Ectodermal cell (in vitro differentiated cells): ENCODE data around the gene FYN.

Experiments used
- H3K27ac ChIP-seq: 2 replicates; pipeline ENCODE4 v1.7.0; 2013; ENCODE audit warnings: mild to moderate bottlenecking, low read depth, low read length; ENCODE audit not compliant: insufficient read depth, poor library complexity, severe bottlenecking
- H3K27me3 ChIP-seq: 2 replicates; pipeline ENCODE4 v1.7.0; 2013; ENCODE audit warnings: mild to moderate bottlenecking, low read length; ENCODE audit not compliant: insufficient read depth, control insufficient read depth, poor library complexity, severe bottlenecking
- H3K36me3 ChIP-seq: one replicate; pipeline ENCODE4 v1.7.0; 2013; ENCODE audit warnings: low read length; ENCODE audit not compliant: control insufficient read depth, insufficient read depth
- H3K4me1 ChIP-seq: one replicate; pipeline ENCODE4 v1.7.0; 2013; ENCODE audit warnings: low read length; ENCODE audit not compliant: control insufficient read depth, insufficient read depth
- H3K4me3 ChIP-seq: 2 replicates; pipeline ENCODE4 v1.7.0; 2013; ENCODE audit warnings: low read depth, low read length, control low read depth; ENCODE audit not compliant: insufficient read depth
- H3K9me3 ChIP-seq: 2 replicates; pipeline ENCODE4 v1.7.0; 2013; ENCODE audit warnings: mild to moderate bottlenecking, low read length, moderate library complexity; ENCODE audit not compliant: control insufficient read depth
- WGBS, 2 experiments: methylation state at CpG; one replicate each; pipeline ENCODE4 v1.1.7; 2013; ENCODE audit warnings: missing lambda C conversion rate in 2 of 2; 5-methylcytosine and 5-hydroxymethylcytosine counted together

The FYN gene

DNA sequence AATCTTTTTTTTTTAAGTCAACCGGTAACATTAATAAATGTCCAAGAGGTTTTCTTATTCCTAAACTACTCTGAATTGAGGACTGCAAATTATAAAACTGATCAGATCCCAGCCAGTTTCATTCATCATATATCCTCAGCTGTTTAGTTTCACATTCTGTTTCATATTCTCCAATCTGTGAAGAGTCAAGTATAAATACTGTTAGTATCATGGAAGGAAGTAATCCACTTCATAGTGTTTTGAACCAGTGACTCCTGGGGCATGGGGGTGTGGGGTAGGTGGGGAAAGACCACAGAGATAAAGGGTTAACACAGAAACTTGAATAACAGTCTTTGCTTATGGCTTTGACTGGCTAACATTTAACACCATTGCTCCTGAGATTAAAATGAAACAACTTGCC, 69.9 kb downstream of the FYN start:
- no peak overlapping the region for H3K4me3 ChIP-seq
- WGBS, 2 experiments, result 100% methylated on average over 1 of the region's 1 CpG
- no peaks in the 10 kb centered on the region for H3K36me3 ChIP-seq
- H3K27ac ChIP-seq, result no peak overlapping the region
- no peaks in the 10 kb centered on the region for H3K9me3 ChIP-seq
- H3K27me3 ChIP-seq, result no peaks in the 10 kb centered on the region
- H3K4me1 ChIP-seq, result peaks cover 19% of the 10 kb centered on the region

- H3K36me3 ChIP-seq, result no peaks in the 10 kb centered on the region
- H3K9me3 ChIP-seq, result no peaks in the 10 kb centered on the region
- H3K27ac ChIP-seq, result no peak overlapping the region
- 92 to 94% methylated on average over 1 of the region's 2 CpGs for WGBS, 2 experiments
- peaks cover 16% of the 10 kb centered on the region for H3K4me1 ChIP-seq
- no peak overlapping the region for H3K4me3 ChIP-seq
- H3K27me3 ChIP-seq, result no peaks in the 10 kb centered on the region
Measured at GRCh38 chr6:111802720-111803330, 70.4 kb downstream of the FYN start.

DNA sequence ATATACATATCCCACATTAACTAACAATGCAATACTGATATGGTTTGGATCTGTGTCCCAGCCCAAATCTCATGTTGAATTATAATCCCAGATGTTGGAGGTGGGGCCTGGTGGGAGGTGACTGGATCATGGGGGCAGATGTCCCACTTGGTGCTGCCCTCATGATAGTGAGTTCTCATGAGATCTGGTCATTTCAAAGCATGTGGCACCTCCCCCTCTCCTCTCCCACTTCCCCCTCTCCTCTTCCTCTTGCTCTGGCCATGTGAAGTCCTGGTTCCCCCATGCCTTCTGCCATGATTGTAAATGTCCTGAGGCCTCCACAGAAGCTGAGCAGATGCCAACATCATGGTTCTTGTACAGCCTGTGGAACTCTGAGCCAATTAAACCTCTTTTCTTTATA, 71.2 kb downstream of the FYN start:
- Histone ChIP-seq H3K27ac (no peak overlapping the region), H3K9me3 (no peaks in the 10 kb centered on the region), H3K4me3 (no peak overlapping the region), H3K4me1 (peaks cover 16% of the 10 kb centered on the region), H3K36me3 (no peaks in the 10 kb centered on the region), H3K27me3 (no peaks in the 10 kb centered on the region)

DNA sequence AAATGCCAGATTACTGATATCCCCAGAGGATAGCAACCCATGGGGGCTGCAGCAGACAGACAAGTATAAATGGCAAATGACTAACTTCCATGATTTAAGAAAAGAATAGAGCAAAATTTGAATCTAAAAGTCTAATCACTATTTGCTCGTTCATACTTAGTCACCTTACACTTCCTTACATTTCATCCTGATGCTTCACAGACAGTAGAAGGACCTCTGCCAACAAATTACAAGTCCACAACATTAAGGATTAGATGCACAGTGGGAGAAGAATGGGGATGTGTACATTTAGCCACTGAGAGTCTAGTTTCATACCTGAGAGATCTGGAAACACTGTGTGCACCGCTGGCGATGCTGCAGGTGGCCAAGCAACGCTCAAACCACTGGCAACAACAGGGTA, 72.4 kb downstream of the FYN start:
- H3K36me3 ChIP-seq, result no peaks in the 10 kb centered on the region
- 95 to 97% methylated on average over 4 of the region's 4 CpGs for WGBS, 2 experiments
- no peaks in the 10 kb centered on the region for H3K27me3 ChIP-seq
- H3K9me3 ChIP-seq, result no peaks in the 10 kb centered on the region
- H3K4me1 ChIP-seq, result peaks cover 9% of the 10 kb centered on the region
- no peak overlapping the region for H3K27ac ChIP-seq
- H3K4me3 ChIP-seq, result no peak overlapping the region

- Histone ChIP-seq H3K27ac (no peak overlapping the region), H3K4me1 (peaks cover 9% of the 10 kb centered on the region), H3K4me3 (no peak overlapping the region), H3K36me3 (no peaks in the 10 kb centered on the region), H3K9me3 (no peaks in the 10 kb centered on the region), H3K27me3 (no peaks in the 10 kb centered on the region)
- WGBS, 2 experiments, result 67 to 68% methylated on average over 11 of the region's 11 CpGs
Measured at GRCh38 chr6:111800259-111800765, 72.9 kb downstream of the FYN start.

DNA sequence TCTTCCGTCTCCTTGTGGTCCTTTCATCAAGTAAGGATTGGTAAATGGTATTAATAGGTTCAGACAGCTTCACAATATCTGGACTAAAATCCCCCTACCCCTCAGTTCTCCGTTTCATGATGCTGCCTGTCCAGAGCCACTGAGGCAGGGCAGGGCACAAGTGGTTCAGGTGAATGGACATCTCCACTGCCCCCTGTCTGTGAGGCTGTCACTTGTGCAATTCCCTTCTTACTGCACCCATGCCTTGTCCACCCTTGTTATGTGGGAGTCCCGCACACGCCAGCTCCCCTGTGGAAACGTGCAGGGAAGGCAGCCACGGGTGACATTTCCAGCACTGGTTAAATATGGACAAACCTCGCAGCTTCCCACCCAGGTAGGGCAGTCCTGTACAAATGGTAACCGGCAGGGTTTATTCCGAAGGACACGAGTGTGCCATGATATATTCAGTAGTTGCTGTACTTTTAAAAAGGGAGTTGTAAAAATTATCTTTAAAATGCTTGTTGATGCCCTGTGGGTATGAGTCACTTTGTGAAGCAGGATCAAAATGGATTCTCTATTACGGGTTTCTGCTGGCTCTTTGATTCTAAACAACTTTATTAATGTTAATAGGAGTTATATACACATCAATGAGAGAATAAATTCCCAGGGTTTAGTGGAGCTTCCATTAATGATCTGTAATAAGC, 73.5 kb downstream of the FYN start:
- Histone ChIP-seq H3K27ac (no peak overlapping the region), H3K4me1 (peaks cover 13% of the 10 kb centered on the region), H3K36me3 (no peaks in the 10 kb centered on the region), H3K4me3 (no peak overlapping the region), H3K27me3 (no peaks in the 10 kb centered on the region), H3K9me3 (no peaks in the 10 kb centered on the region)
- 85 to 87% methylated on average over 9 to 10 of the region's 11 CpGs for WGBS, 2 experiments

- WGBS, 2 experiments, result 81 to 83% methylated on average over 4 of the region's 5 CpGs
- Histone ChIP-seq H3K9me3 (no peaks in the 10 kb centered on the region), H3K27ac (no peak overlapping the region), H3K4me1 (peaks cover 27% of the 10 kb centered on the region), H3K36me3 (no peaks in the 10 kb centered on the region), H3K4me3 (no peak overlapping the region), H3K27me3 (no peaks in the 10 kb centered on the region)
Measured at GRCh38 chr6:111798281-111798725, 74.9 kb downstream of the FYN start.

- no peaks in the 10 kb centered on the region for H3K9me3 ChIP-seq
- no peaks in the 10 kb centered on the region for H3K27me3 ChIP-seq
- H3K4me1 ChIP-seq, result peaks cover 29% of the 10 kb centered on the region
- H3K27ac ChIP-seq, result no peak overlapping the region
- 89 to 98% methylated on average over 3 of the region's 3 CpGs for WGBS, 2 experiments
- H3K4me3 ChIP-seq, result no peak overlapping the region
- H3K36me3 ChIP-seq, result no peaks in the 10 kb centered on the region
Measured at GRCh38 chr6:111796310-111796918, 76.8 kb downstream of the FYN start.

- H3K4me1 ChIP-seq, result peaks cover 29% of the 10 kb centered on the region
- no peak overlapping the region for H3K4me3 ChIP-seq
- H3K36me3 ChIP-seq, result no peaks in the 10 kb centered on the region
- H3K27ac ChIP-seq, result no peak overlapping the region
- 100% methylated on average over 1 of the region's 2 CpGs for WGBS, 2 experiments
- no peaks in the 10 kb centered on the region for H3K27me3 ChIP-seq
- H3K9me3 ChIP-seq, result no peaks in the 10 kb centered on the region
Measured at GRCh38 chr6:111795558-111795957, 77.7 kb downstream of the FYN start.

- Histone ChIP-seq H3K27me3 (no peaks in the 10 kb centered on the region), H3K27ac (no peak overlapping the region), H3K4me3 (no peak overlapping the region), H3K9me3 (no peaks in the 10 kb centered on the region), H3K36me3 (no peaks in the 10 kb centered on the region), H3K4me1 (peaks cover 34% of the 10 kb centered on the region)
- WGBS, 2 experiments, result 80 to 94% methylated on average over 5 of the region's 5 CpGs
Measured at GRCh38 chr6:111794727-111795452, 78.4 kb downstream of the FYN start.
